Brain microvascular endothelial cell (primary cell): ENCODE data around the gene FZD10.

ENCODE experiments used
- DNase-seq: peaks from one replicate; pipeline ENCODE4 v3.0.0-alpha.2; 2020
- H3K27ac ChIP-seq: fragments of 250-450 bp; sonication (Bioruptor Pico); 2 replicates; pipeline ENCODE4 v1.5.1; 2020; ENCODE audit warnings: mild to moderate bottlenecking, moderate library complexity
- H3K27me3 ChIP-seq: fragments of 250-450 bp; sonication (Bioruptor Pico); replicated peaks from 2 replicates; pipeline ENCODE4 v1.5.1; 2020; ENCODE audit warnings: mild to moderate bottlenecking
- H3K36me3 ChIP-seq: fragments of 250-450 bp; sonication (Bioruptor Pico); replicated peaks from 2 replicates; pipeline ENCODE4 v1.5.1; 2020; ENCODE audit warnings: mild to moderate bottlenecking
- H3K4me3 ChIP-seq: 2 replicates; pipeline ENCODE4 v1.5.1; 2011; ENCODE audit warnings: low read depth, mild to moderate bottlenecking, control low read depth, low read length, moderate library complexity
- CTCF ChIP-seq: IDR thresholded peaks from 2 replicates; pipeline ENCODE4 v1.5.1; 2011; ENCODE audit warnings: low read depth, mild to moderate bottlenecking, moderate library complexity, low read length, control low read depth, inconsistent platforms; ENCODE audit errors: missing control alignments
- in situ Hi-C: cut with HindIII; loops from 2 replicates; pipeline ENCODE4 v1.10.0; 2017; ENCODE audit warnings: low sequenced_read_pairs, low pct_ligation_motif_present

FZD10 gene

GRCh38 chr12:130161261-130162243, 712 bp upstream of the FZD10 start:
- Histone ChIP-seq H3K36me3 (no peaks in the 10 kb centered on the region), H3K27ac (no peak overlapping the region), H3K4me3 (no peak overlapping the region), H3K27me3 (peaks cover 49% of the 10 kb centered on the region)
- TF ChIP-seq CTCF: no peak
- DNase-seq: no peak
- in situ Hi-C loops: no loop called here

GRCh38 chr12:130162745-130163460, 639 bp downstream of the FZD10 start:
- in situ Hi-C loops: no loop called here
- no peak for DNase-seq
- TF ChIP-seq CTCF: no peak
- no peak overlapping the region for H3K4me3 ChIP-seq
- no peak overlapping the region for H3K27ac ChIP-seq
- peaks cover 49% of the 10 kb centered on the region for H3K27me3 ChIP-seq
- no peaks in the 10 kb centered on the region for H3K36me3 ChIP-seq

- TF ChIP-seq CTCF: no peak
- no peak for DNase-seq
- Histone ChIP-seq H3K36me3 (no peaks in the 10 kb centered on the region), H3K27ac (no peak overlapping the region), H3K4me3 (no peak overlapping the region), H3K27me3 (peaks cover 49% of the 10 kb centered on the region)
- in situ Hi-C loops: no loop called here
Measured at GRCh38 chr12:130163461-130164215, 1.4 kb downstream of the FZD10 start.

- no peak for DNase-seq
- no peak overlapping the region for H3K4me3 ChIP-seq
- no peaks in the 10 kb centered on the region for H3K36me3 ChIP-seq
- H3K27me3 ChIP-seq: peaks cover 49% of the 10 kb centered on the region
- H3K27ac ChIP-seq: no peak overlapping the region
- TF ChIP-seq CTCF: no peak
- in situ Hi-C loops: no loop called here
Measured at GRCh38 chr12:130164216-130164542, 1.9 kb downstream of the FZD10 start.

GRCh38 chr12:130164936-130165335, 2.7 kb downstream of the FZD10 start:
- no peak for TF ChIP-seq CTCF
- DNase-seq: no peak
- no peak overlapping the region for H3K4me3 ChIP-seq
- in situ Hi-C loops: no loop called here
- peaks cover 47% of the 10 kb centered on the region for H3K27me3 ChIP-seq
- H3K36me3 ChIP-seq: no peaks in the 10 kb centered on the region
- H3K27ac ChIP-seq: no peak overlapping the region
